H1 (cell line): ENCODE measurements around the gene CTSL. TPM values are rescaled to one million over a fixed set of nuclear protein-coding genes. Genes with fewer than 3 reads are reported as not detected.

Experiments
- CTCF ChIA-PET: fragments of 300-600 bp; sonication (Branson Sonifier 250); formaldehyde crosslinking; loops from one replicate; lab custom pipeline; 2021; ENCODE audit not compliant: partially characterized antibody; lab: Charles Lee
- POLR2A ChIA-PET: fragments of 300-600 bp; sonication (Branson Sonifier 250); formaldehyde crosslinking; loops from one replicate; lab custom pipeline; 2021; ENCODE audit warnings: inconsistent platforms; ENCODE audit not compliant: partially characterized antibody; lab: Charles Lee
- DNase-seq, 2 experiments: peaks; one replicate each; pipeline versions ENCODE4 v3.0.0 to v3.0.0-alpha.2; 2010 to 2022; ENCODE audit warnings: low spot score in 2 of 2, low read depth in 1 of 2, mixed read lengths in 1 of 2
- FAIRE-seq: peaks from 2 replicates; lab custom pipeline; 2011; peaks lifted over from hg19 to GRCh38; lab: Jason Lieb, UNC
- H2AFZ ChIP-seq: 2 replicates; pipeline ENCODE4 v1.8.1; 2012; ENCODE audit warnings: low read length, inconsistent platforms
- H2AK5ac ChIP-seq: 2 replicates; pipeline ENCODE4 v1.6.1; 2013; ENCODE audit warnings: low read depth, low read length
- H2BK120ac ChIP-seq: replicated peaks from 2 replicates; pipeline ENCODE3; 2013; ENCODE audit warnings: low read depth, low read length, inconsistent platforms
- H2BK12ac ChIP-seq: 2 replicates; pipeline ENCODE4 v1.6.1; 2013; ENCODE audit warnings: low read depth, low read length
- H2BK15ac ChIP-seq: 2 replicates; pipeline ENCODE4 v1.6.1; 2013; ENCODE audit warnings: low read length
- H2BK20ac ChIP-seq: 2 replicates; pipeline ENCODE4 v1.6.1; 2013; ENCODE audit warnings: low read length
- H2BK5ac ChIP-seq: 2 replicates; pipeline ENCODE4 v1.6.1; 2013; ENCODE audit warnings: low read depth, low read length
- H3K14ac ChIP-seq: 2 replicates; pipeline ENCODE4 v1.6.1; 2013; ENCODE audit warnings: inconsistent platforms; ENCODE audit not compliant: insufficient read length
- H3K18ac ChIP-seq: 2 replicates; pipeline ENCODE4 v1.6.1; 2013; ENCODE audit warnings: low read length; ENCODE audit errors: extremely low read depth
- H3K23ac ChIP-seq: 2 replicates; pipeline ENCODE4 v1.6.1; 2013; ENCODE audit warnings: inconsistent platforms; ENCODE audit not compliant: insufficient read length
- H3K23me2 ChIP-seq: 2 replicates; pipeline ENCODE4 v1.6.1; 2013; ENCODE audit warnings: low read depth, low read length
- H3K27ac ChIP-seq: 2 replicates; pipeline ENCODE4 v1.6.1; 2011; ENCODE audit warnings: low read depth, low read length, inconsistent platforms
- H3K27me3 ChIP-seq, 4 experiments: replicated peaks in 1 of 4; 1 replicate in 1 of 4; 2 replicates in 3 of 4; pipeline versions ENCODE4 v1.6.1 to v1.8.1; 2011 to 2013; ENCODE audit warnings: low read length in 3 of 4, mild to moderate bottlenecking in 3 of 4, inconsistent platforms in 2 of 4, mixed read lengths in 2 of 4, moderate library complexity in 1 of 4; ENCODE audit not compliant: control insufficient read depth in 3 of 4, insufficient read depth in 3 of 4; ENCODE audit errors: extremely low read depth in 1 of 4
- H3K36me3 ChIP-seq, 4 experiments: 2 replicates each; pipeline versions ENCODE4 v1.6.1 to v1.8.1; 2011 to 2013; ENCODE audit warnings: mild to moderate bottlenecking in 4 of 4, low read length in 3 of 4, moderate library complexity in 2 of 4, control low read depth in 1 of 4, inconsistent platforms in 1 of 4; ENCODE audit not compliant: insufficient read depth in 4 of 4, control insufficient read depth in 2 of 4
- H3K4ac ChIP-seq: replicated peaks from 2 replicates; pipeline ENCODE3; 2013; ENCODE audit warnings: low read length, low read depth, mixed read lengths, inconsistent platforms; ENCODE audit not compliant: insufficient read length
- H3K4me1 ChIP-seq, 4 experiments: replicated peaks in 1 of 4; 1 replicate in 1 of 4; 2 replicates in 3 of 4; pipeline versions ENCODE4 v1.6.1 to v1.8.1; 2011 to 2013; ENCODE audit warnings: low read length in 3 of 4, inconsistent platforms in 2 of 4, mixed read lengths in 1 of 4; ENCODE audit not compliant: insufficient read depth in 4 of 4, control insufficient read depth in 3 of 4
- H3K4me2 ChIP-seq, 2 experiments: 2 replicates each; pipeline versions ENCODE4 v1.6.1 to v1.8.1; 2011 to 2013; ENCODE audit warnings: low read depth in 2 of 2, low read length in 2 of 2, control low read depth in 1 of 2, inconsistent platforms in 1 of 2, mild to moderate bottlenecking in 1 of 2; ENCODE audit not compliant: insufficient read depth in 1 of 2
- H3K4me3 ChIP-seq, 4 experiments: fragments of 200-600, 300-600 bp in 1 of 4; sonication (generic), shearing (Covaris generic), sonication (Bioruptor Twin) in 1 of 4; 2 replicates each; pipeline versions ENCODE4 v1.5.1 to v1.8.1; 2011 to 2016; ENCODE audit warnings: low read length in 4 of 4, low read depth in 3 of 4, control low read depth in 2 of 4, inconsistent platforms in 2 of 4, mild to moderate bottlenecking in 2 of 4, mixed read lengths in 1 of 4, moderate library complexity in 1 of 4; ENCODE audit not compliant: insufficient read depth in 2 of 4; ENCODE audit errors: extremely low read depth in 1 of 4
- H3K56ac ChIP-seq: replicated peaks from 2 replicates; pipeline ENCODE3; 2013; ENCODE audit warnings: low read depth, mild to moderate bottlenecking, mixed read lengths, low read length, inconsistent platforms; ENCODE audit not compliant: insufficient read length
- H3K79me1 ChIP-seq: 2 replicates; pipeline ENCODE4 v1.6.1; 2013; ENCODE audit warnings: low read depth, low read length, control low read depth
- H3K79me2 ChIP-seq, 2 experiments: 2 replicates each; pipeline versions ENCODE4 v1.6.1 to v1.8.1; 2012 to 2013; ENCODE audit warnings: low read length in 2 of 2, mild to moderate bottlenecking in 2 of 2, inconsistent platforms in 1 of 2; ENCODE audit not compliant: insufficient read depth in 2 of 2, control insufficient read depth in 1 of 2
- H3K9ac ChIP-seq, 4 experiments: replicated peaks in 1 of 4; 1 replicate in 1 of 4; 2 replicates in 3 of 4; pipeline versions ENCODE4 v1.6.1 to v1.8.1; 2011 to 2013; ENCODE audit warnings: low read depth in 3 of 4, low read length in 3 of 4, control low read depth in 2 of 4, mild to moderate bottlenecking in 2 of 4, moderate library complexity in 2 of 4, inconsistent platforms in 1 of 4; ENCODE audit errors: extremely low read depth in 1 of 4
- H3K9me3 ChIP-seq, 2 experiments: 2 replicates each; pipeline versions ENCODE4 v1.6.1 to v1.8.1; 2012 to 2013; ENCODE audit warnings: mild to moderate bottlenecking in 2 of 2, moderate library complexity in 2 of 2, control low read depth in 1 of 2, inconsistent platforms in 1 of 2, low read depth in 1 of 2, low read length in 1 of 2, mixed read lengths in 1 of 2; ENCODE audit not compliant: insufficient read depth in 2 of 2
- H4K20me1 ChIP-seq, 2 experiments: replicated peaks in 1 of 2; 2 replicates each; pipeline versions ENCODE3 to v1.8.1; 2011 to 2013; ENCODE audit warnings: inconsistent platforms in 2 of 2, low read length in 2 of 2, mild to moderate bottlenecking in 1 of 2; ENCODE audit not compliant: insufficient read depth in 2 of 2, control insufficient read depth in 1 of 2
- H4K5ac ChIP-seq: 2 replicates; pipeline ENCODE4 v1.6.1; 2013; ENCODE audit warnings: low read length, low read depth, mixed read lengths, inconsistent platforms; ENCODE audit not compliant: insufficient read length
- H4K8ac ChIP-seq: 2 replicates; pipeline ENCODE4 v1.8.0; 2013; ENCODE audit warnings: mild to moderate bottlenecking, moderate library complexity, low read length, inconsistent platforms; ENCODE audit not compliant: insufficient read depth; ENCODE audit errors: extremely low read depth
- H4K91ac ChIP-seq: replicated peaks from 2 replicates; pipeline ENCODE3; 2013; ENCODE audit warnings: low read length, mixed read lengths, inconsistent platforms; ENCODE audit not compliant: insufficient read length
- CHD2 ChIP-seq: IDR thresholded peaks from 2 replicates; pipeline ENCODE4 v1.6.1; 2012; ENCODE audit warnings: low read length, improper control_type of control experiment
- EZH2 ChIP-seq: fragments of 200-600 bp; sonication (generic); IDR thresholded peaks from 2 replicates; pipeline ENCODE4 v1.7.1; 2012; ENCODE audit warnings: low read depth, mild to moderate bottlenecking, moderate library complexity, low read length, inconsistent platforms; ENCODE audit not compliant: severe bottlenecking
- NRF1 ChIP-seq: IDR thresholded peaks from 2 replicates; pipeline ENCODE4 v1.6.1; 2011; ENCODE audit warnings: mild to moderate bottlenecking, low read depth, low read length, improper control_type of control experiment
- POLR2AphosphoS5 ChIP-seq: IDR thresholded peaks from 2 replicates; pipeline ENCODE4 v1.6.1; 2011; ENCODE audit warnings: low read depth, low read length
- RAD21 ChIP-seq, 2 experiments: IDR thresholded peaks in 1 of 2; conservative IDR thresholded peaks in 1 of 2; 2 replicates each; pipeline ENCODE4 v1.6.1; 2011; ENCODE audit warnings: low read depth in 2 of 2, low read length in 2 of 2, improper control_type of control experiment in 1 of 2, inconsistent platforms in 1 of 2, mild to moderate bottlenecking in 1 of 2, moderate library complexity in 1 of 2
- WGBS, 2 experiments: shearing (Covaris generic) in 1 of 2; methylation state at CpG; one replicate each; pipeline versions ENCODE4 v1.1.6 to v1.1.7; 2013 to 2015; ENCODE audit warnings: low lambda C conversion rate in 2 of 2, mixed read lengths in 2 of 2, inconsistent platforms in 1 of 2, low coverage in 1 of 2, missing lambda C conversion rate in 1 of 2; ENCODE audit not compliant: insufficient replicate concordance in 2 of 2, insufficient coverage in 1 of 2, insufficient read length in 1 of 2; ENCODE audit errors: extremely low coverage in 1 of 2, missing lambda C conversion rate in 1 of 2; 5-methylcytosine and 5-hydroxymethylcytosine counted together
- polyA plus RNA-seq, 7 experiments: library from polyadenylated mRNA; depleted of rRNA in 3 of 7; stranded (reverse) in 5 of 7; unstranded in 2 of 7; fragments of >200 nt in 5 of 7; fragments of 200-250 nt in 2 of 7; gene quantifications; 1 replicate in 5 of 7; 2 replicates in 1 of 7; 4 replicates in 1 of 7; pipeline versions ENCODE4 v1.2.1 to v1.2.3, GENCODE V29; 2011 to 2013; ENCODE audit warnings: missing spikeins in 2 of 7, mixed read lengths in 2 of 7
- total RNA-seq: library from RNA; stranded (reverse); fragmentation: NEBNext Ultra II Directional; extraction: Animal tissue kit (Norgen Biotek cat#: 25700); gene quantifications from 2 replicates; pipeline ENCODE4 v1.2.1, GENCODE V29; 2021
- TF ChIP-seq, protein P1 (sequence below), 3 experiments: IDR thresholded peaks; 1 replicate in 2 of 3; 2 replicates in 1 of 3; pipeline versions ENCODE4 v1.5.1 to v1.6.1; 2011; ENCODE audit warnings: low read length in 3 of 3, mild to moderate bottlenecking in 3 of 3, inconsistent platforms in 2 of 3, low read depth in 1 of 3, moderate library complexity in 1 of 3; ENCODE audit not compliant: insufficient read depth in 1 of 3; ENCODE audit errors: control extremely low read depth in 1 of 3
- TF ChIP-seq, protein P2 (sequence below): IDR thresholded peaks from 2 replicates; pipeline ENCODE4 v1.6.1; 2012; ENCODE audit warnings: inconsistent platforms
- TF ChIP-seq, protein P3 (sequence below): IDR thresholded peaks from 2 replicates; pipeline ENCODE4 v1.6.1; 2011; ENCODE audit warnings: low read length, improper control_type of control experiment

Gene CTSL
- total and polyA plus RNA-seq, 2 of the 8 experiments (the other 6 are each of a cell fraction or from before 2014, with no cell fraction given): 34.2 to 38.2 TPM

DNA sequence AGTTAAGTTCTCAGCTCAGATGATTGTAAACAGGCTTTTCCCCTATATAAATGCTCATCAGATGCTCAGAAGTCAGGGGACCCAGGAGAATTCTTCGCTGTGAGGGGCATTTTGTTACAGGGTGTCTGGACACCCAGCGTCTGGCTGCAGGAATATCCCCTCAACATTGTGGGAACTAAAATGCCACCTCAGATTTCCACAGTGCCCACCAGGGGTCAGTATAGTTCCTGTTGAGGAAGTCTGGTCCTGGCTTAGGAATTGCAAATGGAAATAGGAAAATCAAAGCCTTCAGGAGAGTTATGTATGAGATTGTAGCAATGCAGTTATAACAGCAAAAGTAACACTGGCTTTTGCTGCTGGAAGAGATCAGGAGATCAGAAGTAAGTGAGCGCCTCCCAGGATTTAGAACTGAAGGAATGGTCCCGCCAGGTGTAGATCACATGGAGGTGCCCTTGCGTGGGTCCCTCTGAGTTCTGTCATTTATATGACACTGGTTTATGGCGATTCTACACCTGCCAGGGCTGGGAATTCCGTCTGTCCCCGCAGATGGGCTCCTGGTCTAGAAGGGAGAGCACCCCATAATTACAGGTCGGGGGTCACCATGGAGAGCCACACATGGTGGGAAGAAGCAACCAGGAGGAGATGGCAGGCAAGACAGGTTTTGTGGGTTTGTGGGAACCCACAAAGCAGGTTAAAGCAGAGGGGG, 47.1 kb upstream of the CTSL start:
- Histone ChIP-seq H2AFZ (no peak overlapping the region), H2BK12ac (no peak overlapping the region), H4K8ac (no peak overlapping the region), H3K23me2 (no peaks in the 10 kb centered on the region), H4K20me1 (peaks cover 0 to 4% of the 10 kb centered on the region in 2 experiments), H3K27me3 (no peaks in the 10 kb centered on the region), H3K4me3 (no peak overlapping the region), H3K56ac (no peak overlapping the region), H2BK15ac (no peak overlapping the region), H3K36me3 (peaks cover 5 to 24% (median 13%) of the 10 kb centered on the region in 4 experiments; a peak in 7 of 8 replicates), H3K4me1 (no peaks in the 10 kb centered on the region), H3K18ac (no peak overlapping the region), H2BK120ac (no peak overlapping the region), H3K79me2 (no peaks in the 10 kb centered on the region), H3K4me2 (no peak overlapping the region), H3K4ac (no peak overlapping the region), H3K9me3 (no peaks in the 10 kb centered on the region), H4K5ac (no peak overlapping the region), H4K91ac (no peak overlapping the region), H3K9ac (no peak overlapping the region), H3K23ac (no peak overlapping the region), H3K79me1 (peaks cover 2% of the 10 kb centered on the region; the same call in 1 of the 2 replicates), H3K27ac (no peak overlapping the region), H2BK5ac (no peak overlapping the region), H3K14ac (no peak overlapping the region), H2BK20ac (no peak overlapping the region), H2AK5ac (no peak overlapping the region)
- TF ChIP-seq, protein P1, sequence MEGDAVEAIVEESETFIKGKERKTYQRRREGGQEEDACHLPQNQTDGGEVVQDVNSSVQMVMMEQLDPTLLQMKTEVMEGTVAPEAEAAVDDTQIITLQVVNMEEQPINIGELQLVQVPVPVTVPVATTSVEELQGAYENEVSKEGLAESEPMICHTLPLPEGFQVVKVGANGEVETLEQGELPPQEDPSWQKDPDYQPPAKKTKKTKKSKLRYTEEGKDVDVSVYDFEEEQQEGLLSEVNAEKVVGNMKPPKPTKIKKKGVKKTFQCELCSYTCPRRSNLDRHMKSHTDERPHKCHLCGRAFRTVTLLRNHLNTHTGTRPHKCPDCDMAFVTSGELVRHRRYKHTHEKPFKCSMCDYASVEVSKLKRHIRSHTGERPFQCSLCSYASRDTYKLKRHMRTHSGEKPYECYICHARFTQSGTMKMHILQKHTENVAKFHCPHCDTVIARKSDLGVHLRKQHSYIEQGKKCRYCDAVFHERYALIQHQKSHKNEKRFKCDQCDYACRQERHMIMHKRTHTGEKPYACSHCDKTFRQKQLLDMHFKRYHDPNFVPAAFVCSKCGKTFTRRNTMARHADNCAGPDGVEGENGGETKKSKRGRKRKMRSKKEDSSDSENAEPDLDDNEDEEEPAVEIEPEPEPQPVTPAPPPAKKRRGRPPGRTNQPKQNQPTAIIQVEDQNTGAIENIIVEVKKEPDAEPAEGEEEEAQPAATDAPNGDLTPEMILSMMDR (IDR thresholded peaks at IDR 0.05; ENCODE audit: control extremely low read depth in 1 of 3, insufficient read depth in 1 of 3, low read depth in 1 of 3, low read length in 3 of 3): peak; percentile 24 to 84 (median 77)
- no peak for TF ChIP-seq NRF1
- no peak for TF ChIP-seq EZH2
- TF ChIP-seq, protein P2, sequence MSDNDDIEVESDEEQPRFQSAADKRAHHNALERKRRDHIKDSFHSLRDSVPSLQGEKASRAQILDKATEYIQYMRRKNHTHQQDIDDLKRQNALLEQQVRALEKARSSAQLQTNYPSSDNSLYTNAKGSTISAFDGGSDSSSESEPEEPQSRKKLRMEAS: no peak
- TF ChIP-seq POLR2AphosphoS5: no peak
- no peak for TF ChIP-seq CHD2
- TF ChIP-seq, protein P3, sequence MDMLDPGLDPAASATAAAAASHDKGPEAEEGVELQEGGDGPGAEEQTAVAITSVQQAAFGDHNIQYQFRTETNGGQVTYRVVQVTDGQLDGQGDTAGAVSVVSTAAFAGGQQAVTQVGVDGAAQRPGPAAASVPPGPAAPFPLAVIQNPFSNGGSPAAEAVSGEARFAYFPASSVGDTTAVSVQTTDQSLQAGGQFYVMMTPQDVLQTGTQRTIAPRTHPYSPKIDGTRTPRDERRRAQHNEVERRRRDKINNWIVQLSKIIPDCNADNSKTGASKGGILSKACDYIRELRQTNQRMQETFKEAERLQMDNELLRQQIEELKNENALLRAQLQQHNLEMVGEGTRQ: no peak
- TF ChIP-seq RAD21 (IDR thresholded peaks at IDR 0.05 in 1 of 2, conservative IDR thresholded peaks at IDR 0.05 in 1 of 2; ENCODE audit: low read depth in 2 of 2, low read length in 2 of 2): peak; percentile 62 to 71
- POLR2A ChIA-PET: no interaction called here
- FAIRE-seq (peak; percentile 82), DNase-seq (peak in 1 of 2 experiments; percentile 72)
- WGBS, 2 experiments: 82% methylated on average over 9 of the region's 9 CpGs; no CpG with 5 or more reads in 1 of the 2 experiments
- CTCF ChIA-PET: interaction anchor here (0.8 to 4.0 kb wide), 5 partner anchors 16 to 336 kb away, joined by 3 to 31 read pairs (median 3); no protein-coding TSS in a partner anchor
